HFFc6 (cell line): ENCODE results near the gene KRTAP10-7. TPM values are rescaled to one million over a fixed set of nuclear protein-coding genes. Genes with fewer than 3 reads are reported as not detected.
"Not testable (repeated sequence)": the region's sequence is repeated elsewhere in the genome, so short reads cannot be mapped to it uniquely, and the experiment has no call there.

Experiments used
- DNase-seq: peaks from one replicate; pipeline ENCODE4 v3.0.0-alpha.2; 2018
- H3K27ac Mint-ChIP-seq: 2 replicates; pipeline ENCODE4 v1.8.0; 2020; ENCODE audit warnings: mild to moderate bottlenecking, mixed read lengths
- H3K27me3 Mint-ChIP-seq: 2 replicates; pipeline ENCODE4 v1.8.0; 2021; ENCODE audit warnings: mild to moderate bottlenecking, moderate library complexity, mixed read lengths; ENCODE audit not compliant: insufficient read depth
- H3K36me3 Mint-ChIP-seq: 2 replicates; pipeline ENCODE4 v1.8.0; 2021; ENCODE audit warnings: low read depth, mixed read lengths
- H3K4me1 Mint-ChIP-seq: 2 replicates; pipeline ENCODE4 v1.8.0; 2020; ENCODE audit warnings: low read depth, mixed read lengths
- H3K4me3 Mint-ChIP-seq: 2 replicates; pipeline ENCODE4 v1.8.0; 2020; ENCODE audit warnings: mild to moderate bottlenecking, moderate library complexity, mixed read lengths
- H3K9me3 Mint-ChIP-seq: 2 replicates; pipeline ENCODE4 v1.8.0; 2020; ENCODE audit warnings: mild to moderate bottlenecking, mixed read lengths
- CTCF ChIP-seq: fragments of 200-600 bp; sonication (generic); IDR thresholded peaks from 2 replicates; pipeline ENCODE4 v1.5.0; 2021; ENCODE audit warnings: antibody characterized with exemption, mild to moderate bottlenecking
- total RNA-seq, 6 experiments: library from RNA; stranded (reverse); fragmentation: NEBNext Ultra II Directional; extraction: Animal tissue kit (Norgen Biotek cat#: 25700); gene quantifications; 2 replicates in 1 of 6; 3 replicates in 5 of 6; pipeline ENCODE4 v1.2.3, GENCODE V29; 2021

KRTAP10-7 gene
- total RNA-seq, 6 experiments from 2014 or later: not detected

- H3K4me3 Mint-ChIP-seq: no peak overlapping the region
- no peak overlapping the region for H3K27ac Mint-ChIP-seq
- H3K9me3 Mint-ChIP-seq: peaks cover 67% of the 10 kb centered on the region
- H3K27me3 Mint-ChIP-seq: no peaks in the 10 kb centered on the region; the same call in 1 of the 2 replicates
- TF ChIP-seq CTCF: no peak
- peaks cover 6% of the 10 kb centered on the region; the same call in 1 of the 2 replicates for H3K36me3 Mint-ChIP-seq
- H3K4me1 Mint-ChIP-seq: no peaks in the 10 kb centered on the region
- no peak for DNase-seq
Observed at GRCh38 chr21:44579056-44579832, 21.2 kb upstream of the KRTAP10-7 start.

DNA sequence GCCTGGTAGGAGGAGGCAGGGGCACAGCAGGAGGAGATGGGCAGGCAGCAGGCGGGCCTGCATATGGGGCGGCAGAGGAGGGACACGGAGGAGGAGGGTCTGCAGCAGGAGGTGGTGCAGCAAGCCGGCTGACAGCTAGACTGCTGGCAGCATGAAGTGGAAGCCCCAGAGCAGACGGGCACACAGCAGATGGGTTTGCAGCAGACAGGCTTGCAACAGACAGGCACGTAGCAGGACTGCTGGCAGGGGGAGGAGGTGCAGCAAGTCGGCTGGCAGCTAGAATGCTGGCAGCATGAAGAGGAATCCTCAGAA, 20.6 kb upstream of the KRTAP10-7 start:
- Mint-ChIP-seq H3K36me3 (peaks cover 6% of the 10 kb centered on the region; the same call in 1 of the 2 replicates), H3K4me1 (no peaks in the 10 kb centered on the region), H3K9me3 (peaks cover 66% of the 10 kb centered on the region), H3K4me3 (no peak overlapping the region), H3K27me3 (no peaks in the 10 kb centered on the region; the same call in 1 of the 2 replicates), H3K27ac (no peak overlapping the region)
- no peak for TF ChIP-seq CTCF
- no peak for DNase-seq

DNA sequence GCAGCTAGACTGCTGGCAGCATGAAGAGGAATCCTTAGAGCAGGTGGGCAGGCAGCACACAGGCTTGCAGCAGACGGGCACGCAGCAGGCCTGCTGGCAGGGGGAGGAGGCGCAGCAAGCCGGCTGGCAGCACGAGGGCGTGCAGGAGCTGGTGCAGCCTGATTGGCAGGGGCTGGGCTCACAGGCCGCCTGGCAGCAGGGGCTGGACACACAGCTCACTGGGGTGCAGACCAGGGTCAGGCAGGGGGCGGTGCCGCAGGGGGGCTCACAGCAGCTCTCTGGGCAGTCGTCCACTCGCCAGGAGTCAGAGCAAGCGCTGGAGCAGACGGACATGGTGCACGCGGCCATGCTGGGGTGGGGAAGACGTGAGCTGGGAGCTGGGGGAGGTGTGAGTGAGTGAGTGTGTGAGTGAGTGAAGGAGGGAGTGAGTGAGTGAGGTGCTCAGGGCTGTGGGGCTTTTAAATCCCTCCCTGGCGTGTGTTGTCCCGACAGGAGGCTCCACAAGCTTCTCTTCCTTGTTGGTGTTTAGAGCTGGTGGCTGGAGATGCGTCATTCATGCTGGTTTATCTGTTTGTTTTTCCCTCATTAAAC, 20.1 kb upstream of the KRTAP10-7 start, which contains the start of gene KRTAP10-5:
Gene KRTAP10-5 (minus strand): TSS at position 374 of the 591 bp plus-strand sequence. CDS start 26 bp downstream, at position 348.
- H3K9me3 Mint-ChIP-seq: peaks cover 65% of the 10 kb centered on the region
- DNase-seq, H3K27ac Mint-ChIP-seq, H3K27me3 Mint-ChIP-seq, H3K4me3 Mint-ChIP-seq, H3K4me1 Mint-ChIP-seq, H3K36me3 Mint-ChIP-seq: not testable (repeated sequence)

DNA sequence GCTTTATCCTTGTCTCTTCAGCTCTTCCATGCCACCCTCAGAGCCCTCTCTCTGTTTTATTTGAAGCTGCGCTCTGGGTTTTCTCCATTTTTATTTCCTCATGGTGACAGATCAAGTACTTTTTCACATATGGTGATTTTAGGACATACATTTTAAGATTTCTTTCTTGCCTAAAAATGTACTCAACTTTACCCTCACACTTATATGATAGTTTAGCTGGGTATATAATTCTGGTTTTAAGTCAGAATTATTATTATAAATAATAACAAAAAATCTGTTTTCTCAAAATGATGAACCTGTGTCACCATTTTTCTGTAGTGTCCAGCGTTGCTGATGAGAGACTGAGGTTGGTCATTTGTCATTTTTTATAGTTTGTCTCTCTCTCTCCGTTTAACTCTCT, 19.2 kb upstream of the KRTAP10-7 start:
- DNase-seq: no peak
- no peak for TF ChIP-seq CTCF

DNA sequence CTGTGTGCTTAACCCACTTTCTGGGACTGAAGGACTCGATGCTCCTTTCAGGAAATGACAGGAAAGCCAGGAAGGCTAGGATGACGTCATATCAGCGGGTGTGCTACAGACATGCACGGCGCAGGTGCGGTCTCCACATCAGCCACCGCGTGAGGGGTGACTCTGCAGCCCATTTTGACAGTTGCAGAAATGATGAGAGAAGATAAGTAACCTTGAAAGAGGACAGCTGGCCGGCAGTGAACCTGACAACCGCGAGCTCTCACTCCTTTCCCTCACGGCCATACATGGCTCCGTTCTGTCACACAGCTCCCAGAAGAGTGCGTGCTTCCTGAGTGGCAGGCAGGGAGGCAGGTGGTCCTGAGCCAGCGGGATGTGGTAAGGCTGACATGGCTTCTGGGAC, 18.3 kb upstream of the KRTAP10-7 start:
- Mint-ChIP-seq H3K9me3 (peaks cover 59% of the 10 kb centered on the region), H3K27ac (no peak overlapping the region), H3K4me1 (no peaks in the 10 kb centered on the region), H3K4me3 (no peak overlapping the region), H3K36me3 (no peaks in the 10 kb centered on the region; the same call in none of the 2 replicates), H3K27me3 (peaks cover 5% of the 10 kb centered on the region)
- TF ChIP-seq CTCF: no peak
- DNase-seq: no peak

More for the DNA sequence above, 19.2 kb upstream of the KRTAP10-7 start:
- peaks cover 65% of the 10 kb centered on the region for H3K9me3 Mint-ChIP-seq
- no peaks in the 10 kb centered on the region; the same call in 1 of the 2 replicates for H3K36me3 Mint-ChIP-seq
- no peaks in the 10 kb centered on the region for H3K4me1 Mint-ChIP-seq
- H3K27me3 Mint-ChIP-seq: peaks cover 2% of the 10 kb centered on the region
- no peak overlapping the region for H3K4me3 Mint-ChIP-seq
- no peak overlapping the region for H3K27ac Mint-ChIP-seq
